CD14-positive monocyte (primary cell): Measurements from ENCODE around the gene TPM1. TPM values are rescaled to one million over a fixed set of nuclear protein-coding genes. Genes with fewer than 3 reads are reported as not detected.

Experiments
- DNase-seq, 3 donors: peaks; one replicate each; pipeline ENCODE4 v3.0.0-alpha.2; 2011 to 2022
- H2AFZ ChIP-seq: 2 replicates; pipeline ENCODE4 v1.6.0; 2012; ENCODE audit warnings: mild to moderate bottlenecking, low read depth, low read length, inconsistent platforms; ENCODE audit not compliant: insufficient read depth, poor library complexity, severe bottlenecking
- H3K27ac ChIP-seq, 2 donors: 1 replicate in 1 of 2; 2 replicates in 1 of 2; pipeline ENCODE4 v1.5.1; 2012 to 2013; ENCODE audit warnings: low read length in 2 of 2, control low read depth in 1 of 2, inconsistent platforms in 1 of 2, low read depth in 1 of 2, mild to moderate bottlenecking in 1 of 2
- H3K27me3 ChIP-seq, 2 donors: one replicate each; pipeline versions ENCODE4 v1.6.0 to v1.6.1; 2011 to 2013; ENCODE audit warnings: low read length in 2 of 2; ENCODE audit not compliant: control insufficient read depth in 2 of 2, insufficient read depth in 2 of 2
- H3K36me3 ChIP-seq, 2 donors: replicated peaks in 1 of 2; 1 replicate in 1 of 2; 2 replicates in 1 of 2; pipeline versions ENCODE4 v1.5.1 to v1.6.1; 2012 to 2013; ENCODE audit warnings: low read length in 2 of 2, control low read depth in 1 of 2, inconsistent platforms in 1 of 2, mild to moderate bottlenecking in 1 of 2; ENCODE audit not compliant: insufficient read depth in 2 of 2, control insufficient read depth in 1 of 2
- H3K4me1 ChIP-seq, 2 donors: 1 replicate in 1 of 2; 2 replicates in 1 of 2; pipeline versions ENCODE4 v1.5.1 to v1.6.1; 2012 to 2013; ENCODE audit warnings: low read length in 2 of 2, control low read depth in 1 of 2, inconsistent platforms in 1 of 2, mild to moderate bottlenecking in 1 of 2, moderate library complexity in 1 of 2; ENCODE audit not compliant: insufficient read depth in 2 of 2, control insufficient read depth in 1 of 2
- H3K4me2 ChIP-seq: replicated peaks from 2 replicates; pipeline ENCODE3; 2012; ENCODE audit warnings: low read length, moderate library complexity, mild to moderate bottlenecking; ENCODE audit not compliant: poor library complexity, severe bottlenecking; ENCODE audit errors: extremely low read depth
- H3K4me3 ChIP-seq, 3 experiments: fragments of 200-600 bp in 1 of 3; sonication (generic) in 1 of 3; replicated peaks in 1 of 3; 1 replicate in 2 of 3; 2 replicates in 1 of 3; pipeline ENCODE4 v1.5.1; 2011 to 2013; ENCODE audit warnings: low read length in 3 of 3, mild to moderate bottlenecking in 3 of 3, control low read depth in 2 of 3, low read depth in 2 of 3, inconsistent platforms in 1 of 3, moderate library complexity in 1 of 3
- H3K79me2 ChIP-seq: 2 replicates; pipeline ENCODE4 v1.6.0; 2012; ENCODE audit warnings: mild to moderate bottlenecking, control low read depth, inconsistent platforms, low read length, moderate library complexity; ENCODE audit not compliant: insufficient read depth
- H3K9ac ChIP-seq: 2 replicates; pipeline ENCODE4 v1.6.0; 2017; ENCODE audit warnings: low read length, mild to moderate bottlenecking; ENCODE audit not compliant: insufficient read depth, poor library complexity, severe bottlenecking
- H3K9me3 ChIP-seq, 2 donors: replicated peaks in 1 of 2; 1 replicate in 1 of 2; 2 replicates in 1 of 2; pipeline versions ENCODE4 v1.5.1 to v1.6.1; 2012 to 2013; ENCODE audit warnings: low read length in 2 of 2, control low read depth in 1 of 2; ENCODE audit not compliant: control insufficient read depth in 1 of 2, insufficient read depth in 1 of 2
- H4K20me1 ChIP-seq: 2 replicates; pipeline ENCODE4 v1.6.0; 2012; ENCODE audit warnings: mild to moderate bottlenecking, low read length, control low read depth, moderate library complexity; ENCODE audit not compliant: insufficient read depth
- H3K27ac Mint-ChIP-seq, 7 donors: one replicate each; pipeline ENCODE4 v1.8.0; 2020; ENCODE audit warnings: mild to moderate bottlenecking in 7 of 7, mixed read lengths in 7 of 7, moderate library complexity in 6 of 7, inconsistent platforms in 2 of 7
- H3K27me3 Mint-ChIP-seq, 3 donors: one replicate each; pipeline ENCODE4 v1.8.0; 2021 to 2022; ENCODE audit warnings: low read depth in 3 of 3, mild to moderate bottlenecking in 3 of 3, mixed read lengths in 3 of 3, moderate library complexity in 3 of 3, inconsistent platforms in 1 of 3
- H3K36me3 Mint-ChIP-seq, 2 donors: one replicate each; pipeline ENCODE4 v1.8.0; 2020; ENCODE audit warnings: mixed read lengths in 2 of 2, inconsistent platforms in 1 of 2, mild to moderate bottlenecking in 1 of 2
- H3K4me1 Mint-ChIP-seq: one replicate; pipeline ENCODE4 v1.8.0; 2020; ENCODE audit warnings: mild to moderate bottlenecking, mixed read lengths
- H3K4me3 Mint-ChIP-seq, 2 donors: one replicate each; pipeline ENCODE4 v1.8.0; 2020; ENCODE audit warnings: mild to moderate bottlenecking in 2 of 2, mixed read lengths in 2 of 2, moderate library complexity in 1 of 2
- H3K9me3 Mint-ChIP-seq, 7 donors: one replicate each; pipeline ENCODE4 v1.8.0; 2020 to 2022; ENCODE audit warnings: mixed read lengths in 7 of 7, mild to moderate bottlenecking in 6 of 7, moderate library complexity in 6 of 7, inconsistent platforms in 2 of 7
- WGBS: methylation state at CpG from one replicate; pipeline ENCODE4 v1.1.5; 2013; ENCODE audit warnings: missing lambda C conversion rate; ENCODE audit not compliant: insufficient coverage; 5-methylcytosine and 5-hydroxymethylcytosine counted together
- intact Hi-C, 2 donors: fragments of 100-400 bp; cut with micrococcal nuclease; formaldehyde crosslinking; loops; one replicate each; pipeline versions ENCODE4 v1.15.0 to v1.15.1; 2023
- polyA plus RNA-seq, 3 donors: library from polyadenylated mRNA; depleted of rRNA in 1 of 3; unstranded in 2 of 3; stranded (reverse) in 1 of 3; fragments of 300-500 nt in 2 of 3; fragments of >200 nt in 1 of 3; fragmentation: Illumina TruSeq in 2 of 3; gene quantifications; 1 replicate in 2 of 3; 2 replicates in 1 of 3; pipeline ENCODE4 v1.2.3, GENCODE V29; 2012 to 2021
- TF ChIP-seq, protein P1 (sequence below): fragments of 200-600 bp; IDR thresholded peaks from one replicate; pipeline ENCODE4 v1.8.0; 2022; ENCODE audit warnings: antibody characterized with exemption, mild to moderate bottlenecking

Gene TPM1
- polyA plus RNA-seq, 3 donors = 11.7 to 15.9 (median 11.9) TPM

DNA sequence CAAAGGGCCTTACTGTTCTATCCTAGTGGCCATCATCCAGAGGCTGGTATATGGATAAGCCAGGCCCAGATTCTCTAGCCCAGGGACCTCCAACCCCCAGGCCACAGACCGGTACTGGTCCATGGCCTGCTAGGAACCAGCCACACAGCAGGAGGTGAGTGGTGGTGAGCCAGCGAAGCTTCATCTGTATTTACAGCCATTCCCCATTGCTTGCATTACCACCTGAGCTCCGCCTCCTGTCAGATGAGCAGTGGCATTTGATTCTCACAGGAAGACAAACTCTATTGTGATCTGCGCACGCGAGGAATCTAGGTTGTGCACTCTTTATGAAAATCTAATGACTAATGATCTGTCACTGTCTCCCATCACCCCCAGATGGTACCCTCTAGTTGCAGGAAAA, 30.1 kb upstream of the TPM1 start:
- H3K9me3 Mint-ChIP-seq = peaks cover 0 to 3% (median 2%) of the 10 kb centered on the region in 7 donors
- WGBS = 100% methylated on average over 3 of the region's 6 CpGs

GRCh38 chr15:63013052-63013808, 29.3 kb upstream of the TPM1 start:
- intact Hi-C loops = no loop called here
- Histone ChIP-seq H3K4me2 (no peak overlapping the region), H3K36me3 (no peaks in the 10 kb centered on the region), H3K27ac (no peak overlapping the region), H3K27me3 (no peaks in the 10 kb centered on the region), H3K4me3 (no peak overlapping the region), H2AFZ (no peak overlapping the region), H3K9me3 (no peaks in the 10 kb centered on the region), H3K9ac (no peak overlapping the region), H3K4me1 (peaks cover 4 to 8% of the 10 kb centered on the region in 2 donors), H4K20me1 (no peaks in the 10 kb centered on the region), H3K79me2 (no peaks in the 10 kb centered on the region)
- Mint-ChIP-seq H3K9me3 (peaks cover 0 to 3% (median 2%) of the 10 kb centered on the region in 7 donors), H3K4me1 (peaks cover 9% of the 10 kb centered on the region), H3K27me3 (peaks cover 0 to 9% (median 4%) of the 10 kb centered on the region in 3 donors), H3K4me3 (no peak overlapping the region), H3K27ac (peak overlapping the region in 1 of 7 donors; percentile 40), H3K36me3 (no peaks in the 10 kb centered on the region)
- DNase-seq = no peak
- WGBS = 86% methylated on average over 4 of the region's 11 CpGs
- TF ChIP-seq, protein P1, sequence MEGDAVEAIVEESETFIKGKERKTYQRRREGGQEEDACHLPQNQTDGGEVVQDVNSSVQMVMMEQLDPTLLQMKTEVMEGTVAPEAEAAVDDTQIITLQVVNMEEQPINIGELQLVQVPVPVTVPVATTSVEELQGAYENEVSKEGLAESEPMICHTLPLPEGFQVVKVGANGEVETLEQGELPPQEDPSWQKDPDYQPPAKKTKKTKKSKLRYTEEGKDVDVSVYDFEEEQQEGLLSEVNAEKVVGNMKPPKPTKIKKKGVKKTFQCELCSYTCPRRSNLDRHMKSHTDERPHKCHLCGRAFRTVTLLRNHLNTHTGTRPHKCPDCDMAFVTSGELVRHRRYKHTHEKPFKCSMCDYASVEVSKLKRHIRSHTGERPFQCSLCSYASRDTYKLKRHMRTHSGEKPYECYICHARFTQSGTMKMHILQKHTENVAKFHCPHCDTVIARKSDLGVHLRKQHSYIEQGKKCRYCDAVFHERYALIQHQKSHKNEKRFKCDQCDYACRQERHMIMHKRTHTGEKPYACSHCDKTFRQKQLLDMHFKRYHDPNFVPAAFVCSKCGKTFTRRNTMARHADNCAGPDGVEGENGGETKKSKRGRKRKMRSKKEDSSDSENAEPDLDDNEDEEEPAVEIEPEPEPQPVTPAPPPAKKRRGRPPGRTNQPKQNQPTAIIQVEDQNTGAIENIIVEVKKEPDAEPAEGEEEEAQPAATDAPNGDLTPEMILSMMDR = no peak

More for the DNA sequence above, 30.1 kb upstream of the TPM1 start:
- TF ChIP-seq, protein P1 = no peak
- no peaks in the 10 kb centered on the region for H3K79me2 ChIP-seq
- no peaks in the 10 kb centered on the region for H3K9me3 ChIP-seq
- no peak overlapping the region for H3K9ac ChIP-seq
- Mint-ChIP-seq H3K4me3 (no peak overlapping the region), H3K27ac (no peak overlapping the region), H3K36me3 (no peaks in the 10 kb centered on the region), H3K4me1 (peaks cover 9% of the 10 kb centered on the region), H3K27me3 (peaks cover 1 to 9% (median 4%) of the 10 kb centered on the region in 3 donors)
- H3K4me2 ChIP-seq = no peak overlapping the region
- no peaks in the 10 kb centered on the region for H3K27me3 ChIP-seq
- intact Hi-C loops = no loop called here
- no peaks in the 10 kb centered on the region for H4K20me1 ChIP-seq
- no peaks in the 10 kb centered on the region for H3K36me3 ChIP-seq
- H3K27ac ChIP-seq = no peak overlapping the region
- no peak for DNase-seq
- no peak overlapping the region for H3K4me3 ChIP-seq
- peaks cover 4 to 8% of the 10 kb centered on the region in 2 donors for H3K4me1 ChIP-seq
- H2AFZ ChIP-seq = no peak overlapping the region
